Fibroblast of skin of right biceps (primary cell): ENCODE measurements around the gene COL17A1.

Source experiments
- DNase-seq: peaks from one replicate; pipeline ENCODE4 v3.0.0-alpha.2; 2013

COL17A1 gene

DNA sequence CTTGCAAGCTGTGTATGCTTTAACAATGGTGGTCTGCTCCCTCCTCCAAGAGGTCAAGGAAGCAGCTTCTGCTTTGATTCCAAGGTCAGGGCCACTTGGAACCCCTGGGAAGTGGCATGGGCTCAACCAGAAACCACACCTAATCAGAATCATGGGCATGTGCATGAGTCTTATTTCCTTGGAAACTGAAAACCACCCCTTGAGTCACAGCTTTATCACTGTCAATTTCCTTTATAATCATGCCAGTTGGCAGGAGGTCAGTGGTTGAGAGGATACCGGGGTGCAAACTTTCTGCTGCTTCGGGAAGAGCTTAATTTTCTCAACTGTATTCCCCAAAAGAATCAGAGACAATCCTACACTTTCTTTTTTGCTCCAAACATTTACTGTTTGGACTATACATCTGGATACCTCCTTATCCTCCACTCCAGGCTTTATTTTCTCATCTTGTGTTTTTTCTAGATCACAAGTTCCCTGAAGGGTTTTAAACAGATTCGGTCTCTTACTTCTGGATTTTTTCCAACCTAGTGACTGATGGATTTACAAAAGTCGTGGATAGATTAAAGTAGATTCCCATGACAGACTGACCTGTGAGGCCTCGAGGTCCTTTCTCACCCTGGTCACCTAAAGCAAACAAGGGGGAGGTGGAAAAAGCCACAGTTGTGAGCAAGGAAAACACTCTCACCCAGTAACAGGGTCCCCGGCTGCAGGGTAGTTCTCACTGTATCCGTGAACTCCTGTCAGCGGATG, 36.0 kb downstream of the COL17A1 start:
- peak; percentile 53 for DNase-seq

DNA sequence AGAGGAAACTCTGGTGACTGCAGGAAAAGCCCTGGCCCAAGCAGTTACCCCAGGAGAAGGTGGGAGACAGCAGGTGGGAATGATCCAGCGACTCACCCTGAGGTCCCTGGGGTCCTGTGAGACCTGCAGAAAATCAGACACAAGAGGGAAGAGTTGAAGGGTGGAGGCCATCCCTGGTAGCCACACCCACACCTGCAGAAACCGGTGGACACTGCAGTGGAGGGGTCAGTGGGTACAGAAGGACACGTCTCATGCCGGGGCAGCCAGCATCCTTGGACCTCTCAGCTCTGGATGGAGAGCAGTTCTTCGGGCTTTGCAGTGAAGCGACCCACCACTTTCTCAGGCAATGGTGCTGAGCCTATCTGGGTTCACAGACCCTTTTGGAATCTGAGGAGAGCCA, 39.0 kb downstream of the COL17A1 start:
- no peak for DNase-seq

DNA sequence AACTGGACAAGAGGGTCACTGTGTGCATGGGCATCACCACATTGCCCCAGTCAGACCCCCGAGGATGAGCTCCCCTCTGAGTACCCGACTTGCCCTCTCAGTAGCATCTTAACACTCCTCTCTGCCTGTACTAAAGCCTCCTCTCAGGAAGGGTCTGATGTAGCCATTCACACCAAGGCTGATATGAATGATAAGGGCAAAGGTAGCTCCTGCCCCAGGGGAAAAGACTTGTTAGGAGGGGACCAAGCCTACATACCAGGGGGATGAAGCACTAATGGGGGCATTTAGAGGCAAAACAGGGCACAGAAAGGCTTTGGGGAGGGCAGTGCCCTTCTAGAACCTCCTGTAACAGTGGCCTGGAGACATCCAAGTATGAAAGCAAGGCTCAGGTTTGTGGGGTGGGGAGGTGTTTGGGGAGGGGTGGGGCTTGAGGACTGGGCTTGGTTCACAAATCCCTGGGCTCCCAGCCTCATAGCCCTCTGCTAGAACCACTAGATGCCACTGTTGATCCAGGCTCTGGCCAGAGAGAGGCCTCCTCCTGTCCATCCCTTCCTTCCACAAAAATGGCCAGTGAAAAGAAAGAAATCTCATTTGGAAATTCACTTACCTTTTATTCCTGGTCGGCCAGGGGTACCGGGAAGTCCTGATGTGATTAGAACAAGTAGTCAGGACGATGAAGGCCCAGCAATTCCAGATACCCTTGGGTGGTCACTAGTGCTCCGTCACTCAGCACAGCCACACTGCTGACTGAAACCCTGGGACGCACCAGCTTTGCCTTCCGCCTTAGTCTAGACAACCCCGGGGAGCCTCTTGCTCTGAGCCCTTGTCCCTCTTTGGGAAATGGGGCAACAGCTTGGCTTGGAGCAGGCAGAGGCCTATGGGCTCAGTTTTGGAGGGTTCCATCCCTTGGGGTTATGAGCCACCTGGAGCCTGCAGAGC, 40.3 kb downstream of the COL17A1 start:
- peak; percentile 53 for DNase-seq

DNA sequence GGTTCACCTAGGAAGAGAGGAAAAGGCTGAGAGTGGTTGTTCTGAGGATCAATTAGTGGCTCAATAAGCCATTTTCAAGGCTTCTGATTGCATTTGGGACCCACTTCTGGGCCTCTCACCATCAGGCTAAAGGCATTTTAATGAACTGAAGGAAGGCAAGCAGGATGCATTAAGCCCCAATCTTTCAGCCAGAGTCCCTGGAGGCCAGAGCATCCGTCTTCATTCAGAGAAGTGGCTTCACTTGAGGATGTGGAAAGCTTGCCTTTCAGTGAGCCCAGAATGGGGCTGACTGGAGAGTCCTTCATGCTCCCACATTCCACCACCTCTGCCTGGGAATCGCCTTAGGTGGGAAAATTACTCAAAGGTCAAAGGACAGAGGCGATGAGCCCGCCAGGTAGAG, 41.8 kb downstream of the COL17A1 start:
- DNase-seq, result no peak

DNA sequence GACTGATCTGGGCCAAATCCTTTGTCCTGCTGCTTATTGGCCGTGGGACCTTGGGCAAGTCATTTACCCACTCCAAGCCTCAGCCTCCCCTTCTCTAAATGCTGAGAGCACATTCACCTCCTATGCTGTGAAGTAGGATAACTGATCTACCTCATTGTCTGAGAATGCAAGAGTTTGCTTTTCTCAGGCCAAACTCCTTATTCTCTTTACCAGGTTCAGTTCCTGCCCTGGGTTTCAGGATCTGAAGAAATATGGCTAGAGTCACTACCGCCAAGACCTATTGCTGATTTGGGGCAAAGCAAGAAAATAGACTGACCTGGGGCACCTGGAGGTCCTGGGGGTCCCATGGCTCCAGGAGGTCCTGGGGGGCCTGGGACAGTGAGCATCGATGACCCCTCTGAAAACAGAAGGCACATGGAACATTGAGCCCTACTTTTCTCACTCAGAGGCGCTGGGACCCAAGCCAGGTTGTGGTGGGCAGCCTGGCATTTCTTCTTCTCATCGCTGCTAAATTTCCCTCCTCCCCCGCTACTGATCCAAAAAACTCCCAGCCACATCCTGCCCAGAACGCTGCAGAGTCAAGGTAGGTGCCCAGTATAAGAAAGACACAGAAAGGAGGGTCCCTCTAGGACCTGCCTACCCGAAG, 42.4 kb downstream of the COL17A1 start:
- DNase-seq, result no peak

DNA sequence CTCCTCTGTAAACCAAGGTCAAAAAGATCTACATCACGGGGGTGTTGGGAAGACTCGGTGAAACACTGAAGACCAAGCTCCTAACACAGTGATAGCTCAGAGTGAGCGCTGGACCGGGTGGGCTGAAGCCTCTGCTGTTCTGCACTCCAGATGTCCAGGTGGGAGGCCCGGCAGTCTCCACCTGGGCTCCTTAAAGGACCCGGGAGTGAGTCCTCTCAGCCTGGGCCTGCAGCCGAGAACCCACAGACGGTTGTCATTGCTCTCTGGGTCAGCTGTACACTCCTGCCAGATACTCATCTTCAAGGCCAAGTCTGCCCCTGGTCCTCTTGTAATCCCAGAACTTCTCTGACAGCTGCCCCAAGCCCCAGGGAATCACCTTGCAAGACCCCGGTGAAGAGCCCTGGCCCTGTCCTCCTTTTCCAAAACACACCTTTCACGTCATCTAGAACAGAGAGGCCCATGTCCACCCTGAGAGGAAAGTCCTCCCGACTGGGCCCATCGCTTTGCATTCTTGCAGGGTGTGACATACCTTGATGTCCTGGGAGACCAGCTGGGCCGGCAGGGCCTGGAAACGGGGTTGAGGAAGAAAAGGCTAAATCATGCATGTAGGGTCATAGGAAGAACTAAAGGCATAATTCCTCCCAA, 43.7 kb downstream of the COL17A1 start:
- no peak for DNase-seq

DNA sequence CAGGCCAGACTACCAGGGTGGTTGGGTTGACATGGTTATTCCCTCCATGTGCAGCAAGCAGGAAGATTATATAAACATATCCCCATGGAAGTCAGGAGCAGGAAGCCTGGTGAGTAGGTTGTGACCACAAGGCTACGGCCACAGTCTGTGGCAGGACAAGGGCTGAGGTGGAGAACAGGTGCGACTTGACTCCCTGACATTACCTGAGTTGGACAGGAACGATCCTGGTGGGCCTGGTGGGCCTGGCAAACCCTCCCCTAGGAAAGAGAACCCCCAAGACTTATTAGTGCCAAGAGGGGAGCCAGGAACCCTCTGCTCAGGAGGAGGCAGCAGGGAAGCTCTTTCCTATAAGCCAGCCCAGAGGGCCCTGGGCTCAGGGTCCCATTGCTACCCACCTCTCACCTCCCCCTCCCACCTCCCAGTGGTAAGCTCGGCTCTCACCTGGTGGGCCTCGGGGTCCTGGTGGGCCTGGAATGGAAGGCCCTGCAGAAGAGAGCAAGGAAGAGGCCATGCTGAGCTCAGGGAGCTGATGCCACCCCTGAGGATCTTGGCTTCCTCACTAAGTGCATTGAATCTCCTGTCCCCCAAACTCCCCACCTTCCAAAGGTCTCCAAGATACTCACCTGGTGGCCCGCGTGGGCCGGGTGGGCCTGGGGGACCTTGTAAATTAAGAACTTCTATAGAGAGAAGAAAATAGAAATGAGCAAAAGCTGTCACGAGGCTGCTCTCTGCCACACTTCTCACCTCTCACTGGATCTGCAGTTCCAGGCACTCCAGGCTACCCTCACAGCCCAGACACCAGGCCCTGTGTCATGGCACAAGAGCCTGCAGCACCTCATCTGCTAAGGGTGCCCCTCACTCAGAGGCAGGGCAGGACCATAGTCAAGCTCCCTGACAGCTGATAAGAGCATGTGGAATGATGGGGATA, 44.6 kb downstream of the COL17A1 start:
- no peak for DNase-seq

DNA sequence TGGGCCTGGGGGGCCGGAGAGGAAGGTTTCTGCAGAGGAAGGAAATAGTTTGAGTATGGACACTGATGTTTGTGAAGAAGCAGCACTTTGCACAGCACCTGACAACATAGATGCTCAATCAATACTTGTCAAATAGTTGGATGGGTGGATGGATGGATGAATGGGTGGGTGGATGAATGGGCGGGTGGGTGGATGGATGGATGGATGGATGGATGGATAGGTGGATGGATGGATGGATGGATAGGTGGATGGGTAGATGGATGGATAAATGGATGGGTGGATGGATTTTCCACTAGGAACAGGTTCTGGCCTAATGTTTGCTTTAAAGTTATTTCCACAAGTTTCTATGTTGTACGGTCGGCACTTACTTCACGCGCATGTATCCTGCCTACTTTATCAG, 45.3 kb downstream of the COL17A1 start:
- no peak for DNase-seq

DNA sequence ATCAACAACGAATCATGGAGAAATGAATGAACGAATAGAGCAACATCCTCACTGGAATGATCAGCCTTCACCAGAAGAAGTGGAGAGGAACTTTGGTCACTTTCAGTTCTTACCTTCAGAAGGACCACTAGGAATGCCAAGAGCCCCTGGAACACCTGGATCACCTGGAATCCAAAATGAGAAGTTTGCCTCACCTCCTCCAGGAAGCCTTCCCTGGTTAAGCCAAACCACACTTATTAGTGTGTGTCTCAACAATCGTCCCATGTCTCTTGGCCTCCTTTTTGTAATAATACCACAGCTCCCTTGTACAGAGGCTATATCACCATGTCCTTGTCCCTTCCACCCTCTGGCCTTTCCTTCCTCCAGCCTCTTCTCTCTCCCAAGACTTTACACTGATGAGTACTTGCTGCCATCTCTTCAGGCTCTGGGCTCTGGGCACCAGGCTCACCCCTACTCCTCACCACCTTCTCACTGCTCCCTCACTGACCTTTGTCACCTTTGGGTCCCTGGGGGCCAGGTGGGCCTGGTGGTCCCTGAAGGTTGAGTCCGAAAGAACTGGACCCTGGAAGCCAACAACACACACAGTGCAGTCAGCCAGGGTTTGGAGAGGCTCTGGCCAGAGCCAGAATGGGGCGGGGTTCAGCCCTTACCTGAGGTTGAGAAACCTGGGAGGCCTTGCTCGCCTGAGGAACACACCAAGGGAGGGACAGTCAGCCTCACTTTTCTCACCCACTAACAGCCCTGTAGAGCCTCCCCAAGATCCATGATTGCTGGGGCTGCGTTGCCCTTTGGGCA, 46.5 kb downstream of the COL17A1 start:
- no peak for DNase-seq

DNA sequence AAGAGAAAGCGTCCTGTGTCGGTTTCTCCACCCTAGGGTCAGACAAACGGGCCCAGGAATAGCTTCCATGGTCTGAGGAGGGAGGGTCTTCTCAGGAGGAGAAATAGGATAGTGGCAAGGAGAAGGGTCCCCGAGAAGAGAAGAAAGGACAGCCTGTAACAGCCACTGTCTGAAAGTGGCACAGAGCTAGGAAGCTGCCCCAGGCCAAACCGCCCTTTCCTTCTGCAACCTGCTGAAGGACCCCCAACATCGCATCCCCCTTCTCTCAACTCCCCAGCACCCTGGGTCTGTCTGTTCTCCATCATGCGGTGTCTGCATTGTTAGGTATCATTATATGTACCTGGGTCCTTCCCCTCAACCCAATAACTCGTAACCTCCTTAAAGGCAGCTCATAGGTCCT, 47.1 kb downstream of the COL17A1 start:
- DNase-seq, result no peak

DNA sequence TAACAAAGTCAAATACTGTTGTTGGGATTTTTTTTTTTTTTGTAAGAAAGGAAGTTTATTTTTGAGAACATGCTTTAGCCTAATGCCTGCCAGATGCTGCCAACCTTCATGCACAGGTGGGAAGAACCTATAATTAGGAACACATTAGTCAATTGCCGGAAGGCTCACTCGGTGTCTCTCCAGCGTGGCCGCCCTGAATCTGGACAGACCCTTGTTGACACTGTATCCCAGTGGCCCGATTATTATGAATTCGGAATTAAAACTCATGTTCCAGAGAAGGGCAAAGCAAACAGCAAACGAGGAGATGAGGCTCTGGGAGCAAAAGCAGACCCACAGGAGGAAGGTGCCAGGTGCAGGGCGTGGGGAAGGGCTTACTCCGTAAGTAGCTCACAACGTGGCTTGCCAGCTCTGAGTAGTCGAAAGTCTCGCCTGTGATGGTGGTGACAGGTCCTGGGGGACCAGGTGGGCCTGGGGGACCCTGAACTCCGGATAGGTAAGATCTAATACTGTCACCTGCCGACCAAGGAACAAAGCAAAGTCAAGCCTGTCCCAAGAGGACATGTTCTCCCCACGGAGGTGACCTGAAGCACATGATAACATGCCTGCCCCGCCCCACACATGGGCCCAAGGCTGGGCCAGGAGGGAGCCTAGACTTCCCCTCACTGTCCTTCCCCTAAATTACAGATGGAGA, 48.3 kb downstream of the COL17A1 start:
- DNase-seq, result no peak

DNA sequence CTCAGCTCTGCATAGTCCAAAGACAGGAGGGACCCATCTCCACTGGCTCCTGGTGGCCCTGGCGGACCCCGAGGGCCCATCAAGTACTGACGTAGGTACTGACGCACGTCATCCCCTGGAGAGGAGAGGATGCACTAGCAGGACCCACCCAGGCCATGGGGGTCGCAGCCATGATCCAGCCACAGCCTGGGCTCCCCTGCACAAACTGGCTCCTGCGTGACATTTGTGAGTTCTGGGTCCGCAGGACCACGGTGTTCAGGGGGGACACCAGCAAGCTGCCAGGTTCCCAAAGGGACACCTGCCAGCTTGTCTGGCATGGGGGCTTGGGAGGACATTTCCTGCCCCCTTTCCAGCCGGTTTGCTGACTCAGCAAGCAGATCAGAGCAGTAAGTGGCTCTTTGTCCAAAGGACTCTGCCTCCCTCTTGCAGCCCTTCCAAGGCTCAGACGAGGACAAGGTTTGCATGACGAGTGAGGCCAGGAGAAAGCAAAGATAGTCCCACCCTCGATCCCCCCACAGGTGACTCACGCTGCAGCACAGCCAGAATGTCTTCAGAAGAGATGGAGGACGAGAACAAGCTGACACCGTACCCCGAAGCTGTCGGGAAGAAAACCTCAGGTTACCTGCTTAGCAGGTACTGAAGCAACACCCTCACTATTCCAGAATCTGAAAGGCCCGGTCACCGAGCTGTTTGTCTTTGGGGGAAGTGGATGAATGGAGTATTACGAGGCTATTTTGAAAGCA, 49.0 kb downstream of the COL17A1 start:
- no peak for DNase-seq

DNA sequence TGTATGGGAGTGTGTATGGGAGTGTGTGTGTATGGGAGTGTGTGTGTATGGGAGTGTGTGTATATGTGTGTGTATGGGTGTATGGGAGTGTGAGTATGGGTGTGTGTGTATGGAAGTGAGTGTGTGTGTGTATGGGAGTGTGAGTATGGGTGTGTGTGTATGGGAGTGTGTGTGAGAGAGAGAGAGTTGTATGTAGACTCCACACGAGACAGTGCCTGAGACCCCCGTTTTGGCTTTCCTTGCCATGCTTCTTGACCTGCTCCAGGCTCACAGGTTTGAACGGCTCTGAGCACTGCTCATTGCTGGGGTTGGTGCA, 49.7 kb downstream of the COL17A1 start:
- no peak for DNase-seq

DNA sequence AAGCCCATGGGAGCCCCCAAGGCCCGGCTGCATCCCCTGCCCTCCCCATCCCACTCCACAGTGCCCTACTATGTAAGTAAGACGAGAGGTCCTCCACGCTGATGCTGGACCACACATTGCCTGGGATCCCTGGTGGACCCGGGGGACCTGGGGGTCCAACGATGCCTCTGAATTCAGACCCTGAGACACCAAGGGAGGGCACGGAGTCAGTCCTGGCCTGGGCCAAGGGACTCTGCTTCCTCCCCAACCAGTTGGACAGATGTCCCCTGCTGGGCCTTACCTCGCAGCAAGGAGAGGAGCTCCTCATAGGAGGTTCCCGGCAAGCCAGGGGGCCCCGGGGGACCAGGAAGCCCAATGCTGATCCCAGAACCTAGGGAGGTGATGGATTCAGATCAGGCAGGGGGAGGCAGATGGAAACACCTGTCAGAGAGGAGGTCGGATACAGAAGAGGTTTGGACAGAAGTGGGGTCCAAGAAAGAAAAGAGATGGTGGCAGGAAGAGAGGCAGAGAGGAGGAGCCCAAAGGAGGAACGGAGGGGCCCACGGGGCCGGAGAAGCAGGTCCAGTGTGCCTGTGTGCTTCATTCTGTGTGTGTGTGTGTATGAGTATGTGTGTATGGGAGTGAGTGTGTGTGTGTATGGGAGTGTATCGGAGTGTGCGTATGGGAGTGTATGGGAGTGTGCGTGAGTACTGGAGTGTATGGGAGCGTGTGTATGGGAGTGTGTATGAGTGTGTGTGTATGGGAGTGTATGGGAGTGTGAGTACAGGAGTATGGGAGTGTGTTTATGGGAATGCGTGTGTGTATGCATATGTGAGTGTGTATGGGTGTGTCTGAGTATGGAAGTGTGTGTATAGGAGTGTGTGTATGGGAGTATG, 50.2 kb downstream of the COL17A1 start:
- no peak for DNase-seq

DNA sequence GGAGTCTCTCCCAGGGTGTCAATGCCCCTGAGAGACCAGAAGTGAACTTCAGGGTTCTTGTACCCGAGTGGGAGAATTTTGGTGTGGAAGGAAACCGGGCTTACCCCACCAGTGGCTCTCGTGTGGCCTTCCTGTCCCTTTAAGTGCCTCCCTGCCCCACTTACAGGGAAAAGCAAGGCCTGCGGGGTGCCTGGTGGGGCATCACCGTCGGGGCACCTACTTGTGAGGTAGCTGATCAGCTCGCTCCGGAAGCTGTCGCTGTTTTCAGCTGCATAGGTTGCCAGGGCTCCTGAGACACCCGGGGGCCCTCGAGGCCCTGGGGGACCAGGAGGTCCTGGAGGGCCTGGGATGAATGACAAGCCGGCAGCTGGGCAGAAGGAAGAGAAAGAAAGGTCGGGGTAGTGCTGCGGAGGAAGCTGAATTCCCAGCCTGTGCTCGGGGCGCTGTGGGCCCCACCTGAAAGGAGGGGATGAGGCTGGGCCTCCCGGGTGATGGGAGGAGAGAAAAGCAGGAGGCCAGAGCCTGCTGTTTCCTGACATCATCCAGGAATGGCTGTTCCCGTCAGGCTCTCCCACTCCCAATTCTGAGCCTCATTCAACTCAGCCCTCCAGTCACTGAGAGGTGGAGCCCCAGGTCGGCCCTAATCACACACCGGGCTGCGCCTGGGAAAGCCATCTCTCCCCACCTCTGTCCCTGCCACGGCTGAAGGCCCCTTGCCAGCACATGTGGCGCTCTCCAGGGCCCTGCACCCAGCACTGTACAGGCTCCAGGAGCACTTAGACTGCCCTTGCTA, 51.1 kb downstream of the COL17A1 start:
- no peak for DNase-seq

DNA sequence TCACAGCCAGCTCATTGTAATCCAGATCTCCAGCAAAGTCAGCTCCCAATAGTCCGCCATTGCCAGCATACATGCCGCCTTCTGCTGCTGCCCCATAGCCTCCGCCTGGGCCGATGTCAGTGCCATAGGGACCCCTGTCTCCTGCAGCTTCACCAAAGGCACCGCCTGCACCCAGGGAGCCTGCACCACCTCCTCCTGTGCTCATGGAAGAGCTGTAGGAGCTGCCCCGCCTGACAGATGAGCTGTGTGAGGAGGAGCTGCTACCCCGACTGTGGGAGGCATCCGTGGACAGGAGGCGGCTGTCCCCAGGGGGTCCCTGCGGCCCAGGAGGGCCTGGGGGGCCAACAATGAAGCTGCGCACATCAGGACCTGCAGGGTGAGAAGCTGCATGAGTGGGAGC, 51.7 kb downstream of the COL17A1 start:
- no peak for DNase-seq

DNA sequence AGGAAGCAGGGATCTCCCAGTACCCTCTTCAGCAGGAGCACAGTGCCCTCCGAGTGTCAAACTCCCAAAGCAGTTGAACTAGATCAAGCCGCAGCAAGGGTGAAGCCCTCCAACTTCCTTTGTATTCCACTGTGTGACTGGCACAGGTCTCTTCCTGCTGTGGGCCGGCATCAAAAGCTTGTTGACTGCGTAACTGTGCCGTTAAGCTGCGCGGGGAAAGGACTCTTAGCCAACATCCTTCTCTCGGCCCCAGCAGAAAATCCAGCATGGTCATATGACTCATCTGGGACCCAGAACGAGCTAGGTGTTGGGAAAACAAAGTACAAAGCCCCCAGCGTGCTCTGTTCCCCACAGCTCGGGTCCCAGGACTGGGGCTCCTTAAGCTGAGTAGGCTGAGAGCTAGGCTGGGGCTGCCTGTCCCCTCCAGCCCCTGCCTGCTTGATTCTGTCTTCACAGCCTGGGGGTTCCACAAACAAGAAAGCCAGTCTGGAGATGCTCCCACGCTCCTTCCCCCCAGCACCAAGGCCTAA, 52.2 kb downstream of the COL17A1 start:
- DNase-seq, result no peak
